ENCODE data around the gene BMS1. TPM values are rescaled to one million over a fixed set of nuclear protein-coding genes. Genes with fewer than 3 reads are reported as not detected.
"Not testable (repeated sequence)": the region's sequence is repeated elsewhere in the genome, so short reads cannot be mapped to it uniquely, and the experiment has no call there.

Gene BMS1
- total RNA-seq, 1 donor from 2014 or later: 23.2 TPM

DNA sequence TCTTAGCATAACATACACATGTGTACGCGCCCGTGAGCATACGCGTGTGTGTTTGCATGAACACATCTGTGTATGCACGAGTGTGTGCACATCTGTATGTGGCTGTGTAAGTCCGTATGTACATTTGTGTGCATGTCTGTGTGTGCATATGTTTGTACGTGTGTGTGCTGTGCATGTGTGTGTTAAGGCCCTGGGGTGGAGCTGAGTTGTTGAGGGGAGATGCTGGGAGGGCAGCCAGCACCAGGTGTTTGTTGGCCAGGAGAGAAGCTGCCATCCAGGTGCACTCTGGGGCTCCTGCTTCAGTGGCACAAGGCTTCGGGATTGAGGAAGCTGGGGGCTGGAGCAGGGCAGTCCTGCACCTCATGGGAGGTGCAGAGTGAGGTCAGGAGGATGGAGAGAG, 85.0 kb downstream of the BMS1 start:
- H3K4me3 ChIP-seq (ENCODE audit: low read depth, low read length): no peak overlapping the region
- DNase-seq (ENCODE audit: low read depth): no peak
- H3K36me3 ChIP-seq (ENCODE audit: control insufficient read depth, insufficient read depth, low read length): no peaks in the 10 kb centered on the region
- TF ChIP-seq, protein P1, sequence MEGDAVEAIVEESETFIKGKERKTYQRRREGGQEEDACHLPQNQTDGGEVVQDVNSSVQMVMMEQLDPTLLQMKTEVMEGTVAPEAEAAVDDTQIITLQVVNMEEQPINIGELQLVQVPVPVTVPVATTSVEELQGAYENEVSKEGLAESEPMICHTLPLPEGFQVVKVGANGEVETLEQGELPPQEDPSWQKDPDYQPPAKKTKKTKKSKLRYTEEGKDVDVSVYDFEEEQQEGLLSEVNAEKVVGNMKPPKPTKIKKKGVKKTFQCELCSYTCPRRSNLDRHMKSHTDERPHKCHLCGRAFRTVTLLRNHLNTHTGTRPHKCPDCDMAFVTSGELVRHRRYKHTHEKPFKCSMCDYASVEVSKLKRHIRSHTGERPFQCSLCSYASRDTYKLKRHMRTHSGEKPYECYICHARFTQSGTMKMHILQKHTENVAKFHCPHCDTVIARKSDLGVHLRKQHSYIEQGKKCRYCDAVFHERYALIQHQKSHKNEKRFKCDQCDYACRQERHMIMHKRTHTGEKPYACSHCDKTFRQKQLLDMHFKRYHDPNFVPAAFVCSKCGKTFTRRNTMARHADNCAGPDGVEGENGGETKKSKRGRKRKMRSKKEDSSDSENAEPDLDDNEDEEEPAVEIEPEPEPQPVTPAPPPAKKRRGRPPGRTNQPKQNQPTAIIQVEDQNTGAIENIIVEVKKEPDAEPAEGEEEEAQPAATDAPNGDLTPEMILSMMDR (IDR thresholded peaks at IDR 0.05; ENCODE audit: insufficient read depth, low read length, poor library complexity, severe bottlenecking): no peak
- peaks cover 26% of the 10 kb centered on the region for H3K27me3 ChIP-seq (ENCODE audit: control insufficient read depth, insufficient read depth, low read length)

DNA sequence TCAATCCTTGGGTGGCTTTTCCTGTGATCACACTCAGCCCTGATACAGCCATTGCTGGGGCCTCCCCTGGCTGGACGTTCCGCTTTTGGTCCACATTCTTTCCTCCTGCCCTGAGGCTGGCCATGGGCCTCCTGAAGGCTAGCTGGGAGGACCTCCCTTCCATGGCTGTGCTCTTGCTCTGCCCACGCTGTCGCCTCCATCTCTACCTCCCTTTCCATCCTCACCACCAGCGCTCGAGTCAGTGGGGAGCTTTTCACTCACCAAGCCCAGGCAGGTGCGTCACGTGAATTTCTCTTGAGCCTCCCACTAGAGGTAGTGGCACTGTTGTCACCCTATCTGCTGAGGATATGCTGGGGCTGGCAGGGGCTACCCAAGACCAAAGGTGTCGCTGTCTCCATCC, 85.9 kb downstream of the BMS1 start:
- no peak for DNase-seq (ENCODE audit: low read depth)
- Histone ChIP-seq H3K4me3 (ENCODE audit: low read depth, low read length) (no peak overlapping the region), H3K36me3 (ENCODE audit: control insufficient read depth, insufficient read depth, low read length) (no peaks in the 10 kb centered on the region), H3K27me3 (ENCODE audit: control insufficient read depth, insufficient read depth, low read length) (peaks cover 26% of the 10 kb centered on the region)
- TF ChIP-seq, protein P1 (IDR thresholded peaks at IDR 0.05; ENCODE audit: insufficient read depth, low read length, poor library complexity, severe bottlenecking): no peak

DNA sequence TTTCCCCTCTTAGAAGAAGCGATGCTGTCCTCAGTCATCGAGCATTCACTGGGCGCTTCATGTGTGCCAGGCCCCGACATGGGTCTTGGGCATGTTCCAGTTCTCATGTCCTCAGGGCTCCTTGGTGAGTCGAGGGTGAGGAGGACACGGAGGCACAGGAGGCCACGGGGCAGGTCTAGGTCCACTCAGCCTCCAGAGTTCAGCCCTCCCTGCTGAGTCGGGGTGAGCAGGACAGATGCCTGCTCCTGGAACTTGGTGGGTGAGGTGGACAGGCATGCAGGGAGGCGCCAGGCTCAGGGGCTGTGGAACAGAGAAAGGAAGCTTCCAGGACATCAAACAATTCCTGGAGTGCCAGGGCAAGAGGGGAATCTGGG, 87.4 kb downstream of the BMS1 start:
- Histone ChIP-seq H3K4me3 (ENCODE audit: low read depth, low read length) (no peak overlapping the region), H3K27me3 (ENCODE audit: control insufficient read depth, insufficient read depth, low read length) (peaks cover 17% of the 10 kb centered on the region), H3K36me3 (ENCODE audit: control insufficient read depth, insufficient read depth, low read length) (no peaks in the 10 kb centered on the region)
- TF ChIP-seq, protein P1 (IDR thresholded peaks at IDR 0.05; ENCODE audit: insufficient read depth, low read length, poor library complexity, severe bottlenecking): no peak
- DNase-seq (ENCODE audit: low read depth): no peak

DNA sequence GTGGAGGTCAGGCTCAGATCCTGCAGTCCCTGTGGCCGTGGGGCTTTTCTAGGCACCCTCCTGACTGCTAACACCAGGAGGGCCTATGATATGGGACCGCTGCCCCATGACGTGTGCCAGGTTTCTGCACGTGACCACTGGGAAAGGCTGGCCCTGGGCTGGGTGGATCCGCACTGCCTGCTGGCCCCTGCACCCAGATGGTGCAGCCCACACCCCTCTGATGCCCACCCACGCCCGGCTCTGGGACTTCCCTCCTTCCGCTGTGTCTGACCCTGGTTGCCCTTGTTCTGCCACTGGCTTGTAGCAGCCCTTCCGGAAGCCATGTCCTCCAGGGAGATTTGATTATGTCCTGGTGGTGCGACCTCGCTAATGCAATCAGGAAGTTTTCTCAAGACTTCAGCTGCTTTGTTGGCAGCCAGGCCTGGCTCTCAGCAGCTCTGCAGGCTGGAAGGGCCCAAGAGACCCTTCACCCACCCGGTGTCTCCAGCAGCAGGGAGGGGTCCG, 88.6 kb downstream of the BMS1 start:
- H3K4me3 ChIP-seq (ENCODE audit: low read depth, low read length); H3K36me3 ChIP-seq (ENCODE audit: control insufficient read depth, insufficient read depth, low read length); DNase-seq (ENCODE audit: low read depth); H3K27me3 ChIP-seq (ENCODE audit: control insufficient read depth, insufficient read depth, low read length): not testable (repeated sequence)

DNA sequence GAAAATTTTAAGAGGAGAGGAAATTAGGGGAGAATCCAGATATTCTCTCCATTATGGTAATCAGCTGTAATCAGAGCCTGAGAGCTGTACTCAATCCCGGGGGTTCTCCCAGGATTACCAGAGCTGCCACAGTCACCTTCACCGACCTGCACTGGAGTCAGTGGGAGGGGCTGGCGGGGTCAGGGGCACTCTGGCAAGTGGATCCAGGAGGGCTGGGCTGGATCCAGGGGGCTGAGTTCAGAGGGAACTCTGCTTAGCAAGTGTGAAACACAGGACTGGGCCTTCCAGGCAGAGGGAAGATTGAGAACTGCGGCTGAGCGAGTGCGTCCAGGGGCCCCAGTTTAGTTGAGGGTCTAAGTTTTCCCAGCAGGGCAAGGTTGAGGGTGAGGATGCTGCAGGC, 89.2 kb downstream of the BMS1 start:
- peaks cover under 1% of the 10 kb centered on the region for H3K27me3 ChIP-seq (ENCODE audit: control insufficient read depth, insufficient read depth, low read length)

DNA sequence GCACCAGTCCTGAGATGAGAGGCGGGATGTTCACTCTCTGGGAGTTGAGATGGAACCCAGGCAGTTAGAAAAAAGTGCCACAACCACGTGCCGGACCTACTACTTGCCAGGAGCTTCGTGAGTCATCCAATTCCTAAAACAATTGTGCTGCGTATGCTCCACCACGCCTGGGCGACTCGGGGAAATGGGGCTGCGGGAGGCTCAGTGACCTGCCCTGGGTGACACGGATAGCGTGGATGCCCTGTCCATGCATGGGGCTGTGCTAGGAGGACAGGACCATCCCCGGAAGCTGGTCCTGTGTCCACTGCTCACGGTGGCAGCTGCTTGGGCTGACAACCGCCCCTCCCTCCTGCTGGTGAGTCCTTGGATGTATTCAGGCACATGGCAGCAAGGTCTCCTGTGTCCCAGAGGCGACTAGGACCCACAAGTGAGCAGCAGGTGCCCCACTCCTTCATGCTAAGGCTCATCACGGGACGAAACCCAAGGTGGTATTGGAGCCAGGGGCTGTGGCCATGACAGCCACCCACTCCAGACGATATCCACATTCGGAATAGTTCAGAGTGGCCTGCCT, 90.4 kb downstream of the BMS1 start:
- TF ChIP-seq, protein P1 (IDR thresholded peaks at IDR 0.05; ENCODE audit: insufficient read depth, low read length, poor library complexity, severe bottlenecking): no peak
- Histone ChIP-seq H3K27me3 (ENCODE audit: control insufficient read depth, insufficient read depth, low read length) (no peaks in the 10 kb centered on the region), H3K4me3 (ENCODE audit: low read depth, low read length) (no peak overlapping the region), H3K36me3 (ENCODE audit: control insufficient read depth, insufficient read depth, low read length) (no peaks in the 10 kb centered on the region)
- DNase-seq (ENCODE audit: low read depth): no peak

More for the DNA sequence above, 89.2 kb downstream of the BMS1 start:
- no peak for DNase-seq (ENCODE audit: low read depth)
- Histone ChIP-seq H3K36me3 (ENCODE audit: control insufficient read depth, insufficient read depth, low read length) (no peaks in the 10 kb centered on the region), H3K4me3 (ENCODE audit: low read depth, low read length) (no peak overlapping the region)
- TF ChIP-seq, protein P1 (IDR thresholded peaks at IDR 0.05; ENCODE audit: insufficient read depth, low read length, poor library complexity, severe bottlenecking): no peak
